Central memory CD8-positive, alpha-beta T cell (primary cell): ENCODE data around the gene RNF141.
A peak's percentile ranks its signal among the peaks of the same experiment; 100 is the strongest.

Source experiments
- ATAC-seq: fragments of 150-1000 bp; cut with Tn5 transposase; replicated peaks from 2 replicates; pipeline ENCODE4 v1.10.0; 2022; ENCODE audit warnings: mild to moderate bottlenecking, moderate FRiP score, moderate number of reproducible peaks; ENCODE audit not compliant: poor library complexity, severe bottlenecking; ENCODE audit errors: extremely low read depth
- DNase-seq, 2 donors: peaks; one replicate each; pipeline ENCODE4 v3.0.0; 2021; ENCODE audit warnings: low spot score in 2 of 2
- H3K27ac Mint-ChIP-seq: one replicate; pipeline ENCODE4 v1.8.0; 2022; ENCODE audit warnings: low read depth, mild to moderate bottlenecking, moderate library complexity, mixed read lengths
- H3K27me3 Mint-ChIP-seq: one replicate; pipeline ENCODE4 v1.8.0; 2022; ENCODE audit warnings: mixed read lengths
- H3K36me3 Mint-ChIP-seq: one replicate; pipeline ENCODE4 v1.8.0; 2022; ENCODE audit warnings: mild to moderate bottlenecking, moderate library complexity, mixed read lengths; ENCODE audit not compliant: insufficient read depth
- H3K4me1 Mint-ChIP-seq: one replicate; pipeline ENCODE4 v1.8.0; 2022; ENCODE audit warnings: mixed read lengths
- H3K4me3 Mint-ChIP-seq: one replicate; pipeline ENCODE4 v1.8.0; 2022; ENCODE audit warnings: mild to moderate bottlenecking, moderate library complexity, mixed read lengths
- H3K9me3 Mint-ChIP-seq: one replicate; pipeline ENCODE4 v1.8.0; 2022; ENCODE audit warnings: mixed read lengths

RNF141 gene

GRCh38 chr11:10478066-10478465 is 62.9 kb downstream of the RNF141 start:
- Mint-ChIP-seq H3K9me3 (no peaks in the 10 kb centered on the region), H3K36me3 (peaks cover 17% of the 10 kb centered on the region), H3K27ac (peak overlapping the region; percentile 40), H3K4me3 (no peak overlapping the region), H3K27me3 (no peaks in the 10 kb centered on the region), H3K4me1 (peaks cover 47% of the 10 kb centered on the region)
- DNase-seq (no peak), ATAC-seq (no peak)

GRCh38 chr11:10477690-10478046 is 63.3 kb downstream of the RNF141 start:
- Mint-ChIP-seq H3K27ac (no peak overlapping the region), H3K27me3 (no peaks in the 10 kb centered on the region), H3K4me1 (peaks cover 51% of the 10 kb centered on the region), H3K9me3 (no peaks in the 10 kb centered on the region), H3K4me3 (no peak overlapping the region), H3K36me3 (peaks cover 15% of the 10 kb centered on the region)
- ATAC-seq (no peak), DNase-seq (no peak)

GRCh38 chr11:10476927-10477689 is 63.9 kb downstream of the RNF141 start:
- DNase-seq (no peak), ATAC-seq (no peak)
- Mint-ChIP-seq H3K27me3 (no peaks in the 10 kb centered on the region), H3K36me3 (peaks cover 15% of the 10 kb centered on the region), H3K9me3 (no peaks in the 10 kb centered on the region), H3K27ac (peak overlapping the region; percentile 61), H3K4me3 (no peak overlapping the region), H3K4me1 (peaks cover 54% of the 10 kb centered on the region)

DNA sequence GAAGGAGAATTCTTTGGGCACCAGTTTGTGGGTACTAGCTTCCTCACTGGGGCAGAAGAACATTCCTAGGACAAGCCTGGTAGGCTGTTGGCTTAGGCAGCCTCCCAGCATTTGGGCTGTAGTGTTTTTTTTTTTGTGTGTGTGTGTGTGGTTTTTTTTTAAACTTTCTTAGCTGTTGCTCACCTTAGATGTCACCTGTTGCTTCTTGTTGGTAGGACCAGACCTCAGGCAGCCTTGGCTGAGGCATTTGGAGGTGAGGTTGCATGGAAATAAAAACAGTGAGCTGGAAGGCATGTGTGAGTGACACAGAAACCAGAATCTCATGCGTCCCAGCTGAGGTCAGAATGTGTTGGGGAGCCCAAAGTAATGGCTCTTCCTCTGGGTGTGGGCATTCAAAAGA is 64.6 kb downstream of the RNF141 start:
- H3K4me1 Mint-ChIP-seq = peaks cover 54% of the 10 kb centered on the region
- peaks cover 15% of the 10 kb centered on the region for H3K36me3 Mint-ChIP-seq
- H3K27ac Mint-ChIP-seq = no peak overlapping the region
- H3K27me3 Mint-ChIP-seq = no peaks in the 10 kb centered on the region
- no peak overlapping the region for H3K4me3 Mint-ChIP-seq
- no peaks in the 10 kb centered on the region for H3K9me3 Mint-ChIP-seq
- no peak for ATAC-seq
- DNase-seq = no peak

DNA sequence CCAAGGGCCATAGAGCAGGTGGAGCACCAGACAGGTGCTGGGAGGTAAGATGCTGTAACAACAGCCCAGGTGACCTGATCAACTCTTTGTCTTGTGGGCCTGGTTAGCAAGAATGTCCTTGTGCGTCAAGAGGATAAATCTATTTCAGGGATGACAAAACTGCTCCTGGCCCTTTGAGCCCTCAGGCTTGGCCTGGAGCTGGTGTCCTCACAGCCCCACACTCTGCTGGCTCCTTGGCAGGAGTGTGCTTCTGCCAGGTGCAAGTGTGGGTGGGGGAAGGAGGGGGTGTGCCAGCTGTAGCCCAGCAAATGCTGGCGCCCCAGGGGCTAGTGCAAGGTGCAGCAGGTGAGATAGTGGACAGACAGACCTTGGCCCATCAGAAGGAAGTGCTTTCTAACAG is 66.4 kb downstream of the RNF141 start:
- no peak overlapping the region for H3K4me3 Mint-ChIP-seq
- no peaks in the 10 kb centered on the region for H3K9me3 Mint-ChIP-seq
- no peak for DNase-seq
- H3K27ac Mint-ChIP-seq = peak overlapping the region; percentile 86
- ATAC-seq = no peak
- peaks cover 54% of the 10 kb centered on the region for H3K4me1 Mint-ChIP-seq
- H3K36me3 Mint-ChIP-seq = peaks cover 14% of the 10 kb centered on the region
- no peaks in the 10 kb centered on the region for H3K27me3 Mint-ChIP-seq

GRCh38 chr11:10473371-10473770 is 67.6 kb downstream of the RNF141 start:
- DNase-seq = no peak
- ATAC-seq = no peak
- no peaks in the 10 kb centered on the region for H3K27me3 Mint-ChIP-seq
- H3K36me3 Mint-ChIP-seq = peaks cover 14% of the 10 kb centered on the region
- H3K27ac Mint-ChIP-seq = peak overlapping the region; percentile 86
- no peak overlapping the region for H3K4me3 Mint-ChIP-seq
- H3K4me1 Mint-ChIP-seq = peaks cover 63% of the 10 kb centered on the region
- no peaks in the 10 kb centered on the region for H3K9me3 Mint-ChIP-seq

GRCh38 chr11:10462746-10463300 is 78.2 kb downstream of the RNF141 start:
- no peaks in the 10 kb centered on the region for H3K27me3 Mint-ChIP-seq
- ATAC-seq (no peak), DNase-seq (no peak)
- no peaks in the 10 kb centered on the region for H3K9me3 Mint-ChIP-seq
- no peak overlapping the region for H3K4me3 Mint-ChIP-seq
- H3K36me3 Mint-ChIP-seq = peaks cover 32% of the 10 kb centered on the region
- peaks cover 45% of the 10 kb centered on the region for H3K4me1 Mint-ChIP-seq
- H3K27ac Mint-ChIP-seq = no peak overlapping the region
